Mesendoderm (in vitro differentiated cells): ENCODE results near the gene RASSF4.

Source experiments
- DNase-seq: peaks from one replicate; pipeline ENCODE4 v3.0.0; 2013
- H2AK5ac ChIP-seq: 2 replicates; pipeline ENCODE4 v1.6.1; 2013; ENCODE audit warnings: low read length, inconsistent platforms
- H2BK120ac ChIP-seq: 2 replicates; pipeline ENCODE4 v1.6.1; 2013; ENCODE audit warnings: low read depth, mild to moderate bottlenecking, low read length, moderate library complexity, mixed read lengths
- H2BK15ac ChIP-seq: replicated peaks from 2 replicates; pipeline ENCODE4 v1.6.1; 2013; ENCODE audit warnings: low read depth, mild to moderate bottlenecking, moderate library complexity
- H2BK5ac ChIP-seq: 2 replicates; pipeline ENCODE4 v1.6.1; 2013; ENCODE audit warnings: low read length, inconsistent platforms
- H3K18ac ChIP-seq: 2 replicates; pipeline ENCODE4 v1.6.1; 2013; ENCODE audit warnings: mild to moderate bottlenecking, low read length, mixed read lengths
- H3K23ac ChIP-seq: one replicate; pipeline ENCODE4 v1.6.1; 2013; ENCODE audit warnings: low read length
- H3K27ac ChIP-seq: 2 replicates; pipeline ENCODE4 v1.5.1; 2013; ENCODE audit warnings: low read depth, mild to moderate bottlenecking, inconsistent platforms, low read length, moderate library complexity
- H3K27me3 ChIP-seq: 2 replicates; pipeline ENCODE4 v1.6.1; 2013; ENCODE audit warnings: low read length, control low read depth, mild to moderate bottlenecking, inconsistent platforms; ENCODE audit not compliant: insufficient read depth, poor library complexity
- H3K36me3 ChIP-seq: 2 replicates; pipeline ENCODE4 v1.6.1; 2013; ENCODE audit warnings: low read length, inconsistent platforms; ENCODE audit not compliant: control insufficient read depth, insufficient read depth
- H3K4ac ChIP-seq: one replicate; pipeline ENCODE4 v1.6.1; 2013; ENCODE audit warnings: low read depth, mild to moderate bottlenecking, low read length, moderate library complexity
- H3K4me1 ChIP-seq: 2 replicates; pipeline ENCODE4 v1.6.1; 2013; ENCODE audit warnings: low read depth, low read length, inconsistent platforms; ENCODE audit not compliant: control insufficient read depth
- H3K4me2 ChIP-seq: 2 replicates; pipeline ENCODE4 v1.6.1; 2013; ENCODE audit warnings: low read length
- H3K4me3 ChIP-seq: 2 replicates; pipeline ENCODE4 v1.5.1; 2013; ENCODE audit warnings: mild to moderate bottlenecking, low read length
- H3K56ac ChIP-seq: one replicate; pipeline ENCODE4 v1.6.1; 2013; ENCODE audit warnings: low read length
- H3K79me1 ChIP-seq: 2 replicates; pipeline ENCODE4 v1.6.1; 2013; ENCODE audit warnings: low read length, inconsistent platforms
- H3K79me2 ChIP-seq: 2 replicates; pipeline ENCODE4 v1.6.1; 2013; ENCODE audit warnings: mild to moderate bottlenecking, low read length; ENCODE audit not compliant: control insufficient read depth, insufficient read depth
- H3K9ac ChIP-seq: 2 replicates; pipeline ENCODE4 v1.6.1; 2013; ENCODE audit warnings: low read length, inconsistent platforms
- H4K5ac ChIP-seq: one replicate; pipeline ENCODE4 v1.6.1; 2013; ENCODE audit warnings: low read length
- H4K8ac ChIP-seq: one replicate; pipeline ENCODE4 v1.6.1; 2013; ENCODE audit warnings: low read depth, mild to moderate bottlenecking, control low read depth, low read length, moderate library complexity
- WGBS: extraction: QIAGEN DNeasy Blood & Tissue Kit; methylation state at CpG from one replicate; pipeline ENCODE4 v1.1.7; 2013; ENCODE audit warnings: low lambda C conversion rate, missing lambda C conversion rate; ENCODE audit not compliant: insufficient coverage; ENCODE audit errors: extremely low coverage; 5-methylcytosine and 5-hydroxymethylcytosine counted together

RASSF4 gene

GRCh38 chr10:44995914-44996669, 36.5 kb downstream of the RASSF4 start:
- H3K79me1 ChIP-seq = no peaks in the 10 kb centered on the region
- no peak overlapping the region for H2AK5ac ChIP-seq
- H3K79me2 ChIP-seq = no peaks in the 10 kb centered on the region
- H3K56ac ChIP-seq = no peak overlapping the region
- H4K5ac ChIP-seq = no peak overlapping the region
- H3K27ac ChIP-seq = no peak overlapping the region
- no peak for DNase-seq
- H4K8ac ChIP-seq = no peak overlapping the region
- H3K27me3 ChIP-seq = no peaks in the 10 kb centered on the region
- H3K4ac ChIP-seq = no peak overlapping the region
- H2BK120ac ChIP-seq = no peak overlapping the region
- H2BK15ac ChIP-seq = no peak overlapping the region
- no peak overlapping the region for H3K23ac ChIP-seq
- no peak overlapping the region for H3K4me2 ChIP-seq
- no peak overlapping the region for H3K9ac ChIP-seq
- no peak overlapping the region for H2BK5ac ChIP-seq
- peaks cover 3% of the 10 kb centered on the region for H3K4me1 ChIP-seq
- no peak overlapping the region for H3K18ac ChIP-seq
- no peak overlapping the region for H3K4me3 ChIP-seq
- no peaks in the 10 kb centered on the region for H3K36me3 ChIP-seq
- no CpG with 5 or more reads among the region's 9 CpGs for WGBS

- Histone ChIP-seq H3K36me3 (no peaks in the 10 kb centered on the region), H3K18ac (no peak overlapping the region), H2BK15ac (no peak overlapping the region), H3K27me3 (no peaks in the 10 kb centered on the region), H3K56ac (no peak overlapping the region), H4K8ac (no peak overlapping the region), H2BK120ac (no peak overlapping the region), H3K79me1 (peaks cover 2% of the 10 kb centered on the region), H4K5ac (no peak overlapping the region), H3K4me3 (no peak overlapping the region), H3K4ac (no peak overlapping the region), H3K4me1 (peaks cover 3% of the 10 kb centered on the region), H3K79me2 (peaks cover 7% of the 10 kb centered on the region), H2BK5ac (no peak overlapping the region), H3K27ac (no peak overlapping the region), H3K23ac (no peak overlapping the region), H3K9ac (no peak overlapping the region), H2AK5ac (no peak overlapping the region), H3K4me2 (no peak overlapping the region)
- no CpG with 5 or more reads among the region's 6 CpGs for WGBS
- DNase-seq = no peak
These were observed 37.6 kb downstream of the RASSF4 start for GRCh38 chr10:44997105-44997748.

GRCh38 chr10:44998146-44998631, 38.6 kb downstream of the RASSF4 start:
- Histone ChIP-seq H3K23ac (no peak overlapping the region), H2BK15ac (no peak overlapping the region), H3K79me2 (peaks cover 8% of the 10 kb centered on the region), H3K4ac (no peak overlapping the region), H4K5ac (no peak overlapping the region), H3K27ac (no peak overlapping the region), H2BK5ac (no peak overlapping the region), H3K4me1 (peaks cover 3% of the 10 kb centered on the region), H3K4me3 (no peak overlapping the region), H2AK5ac (no peak overlapping the region), H3K27me3 (no peaks in the 10 kb centered on the region), H3K56ac (peak overlapping the region; percentile 34), H3K36me3 (no peaks in the 10 kb centered on the region), H2BK120ac (no peak overlapping the region), H3K18ac (no peak overlapping the region), H3K79me1 (peaks cover 2% of the 10 kb centered on the region), H3K4me2 (no peak overlapping the region), H3K9ac (no peak overlapping the region), H4K8ac (no peak overlapping the region)
- WGBS = no CpG with 5 or more reads among the region's 6 CpGs
- DNase-seq = no peak

GRCh38 chr10:45000138-45000751, 40.6 kb downstream of the RASSF4 start:
- H4K8ac ChIP-seq = no peak overlapping the region
- no peak overlapping the region for H3K23ac ChIP-seq
- H3K4me2 ChIP-seq = peak overlapping the region; percentile 0
- peak overlapping the region; percentile 19 for H3K56ac ChIP-seq
- peak overlapping the region; percentile 64 for H4K5ac ChIP-seq
- no peak overlapping the region for H2BK5ac ChIP-seq
- no CpG with 5 or more reads among the region's 12 CpGs for WGBS
- H2BK15ac ChIP-seq = no peak overlapping the region
- peak overlapping the region; percentile 22 for H3K4ac ChIP-seq
- H3K27me3 ChIP-seq = no peaks in the 10 kb centered on the region
- no peaks in the 10 kb centered on the region for H3K36me3 ChIP-seq
- peak; percentile 54 for DNase-seq
- H2AK5ac ChIP-seq = no peak overlapping the region
- peaks cover 3% of the 10 kb centered on the region for H3K4me1 ChIP-seq
- H3K9ac ChIP-seq = peak overlapping the region; percentile 23
- H3K4me3 ChIP-seq = no peak overlapping the region
- H3K18ac ChIP-seq = peak overlapping the region; percentile 73
- H3K79me2 ChIP-seq = peaks cover 13% of the 10 kb centered on the region
- H3K27ac ChIP-seq = peak overlapping the region; percentile 6
- H3K79me1 ChIP-seq = peaks cover 6% of the 10 kb centered on the region
- H2BK120ac ChIP-seq = peak overlapping the region; percentile 64

GRCh38 chr10:45000752-45001380, 41.3 kb downstream of the RASSF4 start, which contains the start of gene ZNF22:
ZNF22 (plus strand) TSS chr10:45000923; CDS start chr10:45003369, 2,446 bp downstream.
- peaks cover 3% of the 10 kb centered on the region for H3K4me1 ChIP-seq
- peak within 1 kb of the TSS; percentile 89 for H3K4ac ChIP-seq
- peak within 1 kb of the TSS; percentile 73 for H3K18ac ChIP-seq
- peak within 1 kb of the TSS; percentile 45 for H3K27ac ChIP-seq
- peak within 1 kb of the TSS; percentile 93 for H3K4me2 ChIP-seq
- H3K79me1 ChIP-seq = peaks cover 6% of the 10 kb centered on the region
- no peak within 1 kb of the TSS for H3K23ac ChIP-seq
- no peaks in the 10 kb centered on the region for H3K27me3 ChIP-seq
- no peak within 1 kb of the TSS for H2BK5ac ChIP-seq
- H3K56ac ChIP-seq = peak within 1 kb of the TSS; percentile 97
- peak within 1 kb of the TSS; percentile 64 for H2BK120ac ChIP-seq
- peak within 1 kb of the TSS; percentile 64 for H4K5ac ChIP-seq
- H3K79me2 ChIP-seq = peaks cover 13% of the 10 kb centered on the region
- peak; percentile 80 for DNase-seq
- H3K36me3 ChIP-seq = no peaks in the 10 kb centered on the region
- no peak within 1 kb of the TSS for H2AK5ac ChIP-seq
- WGBS = no CpG with 5 or more reads among the region's 79 CpGs
- H3K4me3 ChIP-seq = peak within 1 kb of the TSS; percentile 93
- H4K8ac ChIP-seq = peak within 1 kb of the TSS; percentile 82
- no peak within 1 kb of the TSS for H2BK15ac ChIP-seq
- H3K9ac ChIP-seq = peak within 1 kb of the TSS; percentile 93
